HFF-Myc (cell line): ENCODE data around the gene MYO3B.
A peak's percentile ranks its signal among the peaks of the same experiment; 100 is the strongest.

Experiments used
- DNase-seq: peaks from one replicate; pipeline ENCODE4 v3.0.0-alpha.2; 2011; ENCODE audit warnings: low read depth; ENCODE audit errors: extremely low read depth
- H3K4me3 ChIP-seq: replicated peaks from 2 replicates; pipeline ENCODE4 v1.5.1; 2011; ENCODE audit warnings: low read depth, mild to moderate bottlenecking, control low read depth, low read length
- TF ChIP-seq, protein P1 (sequence below): IDR thresholded peaks from 2 replicates; pipeline ENCODE4 v1.5.1; 2012; ENCODE audit warnings: mild to moderate bottlenecking, low read depth, low read length, control low read depth; ENCODE audit errors: missing control alignments

Gene MYO3B

GRCh38 chr2:170229744-170230143 is 51.8 kb downstream of the MYO3B start:
- H3K4me3 ChIP-seq: no peak overlapping the region
- TF ChIP-seq, protein P1, sequence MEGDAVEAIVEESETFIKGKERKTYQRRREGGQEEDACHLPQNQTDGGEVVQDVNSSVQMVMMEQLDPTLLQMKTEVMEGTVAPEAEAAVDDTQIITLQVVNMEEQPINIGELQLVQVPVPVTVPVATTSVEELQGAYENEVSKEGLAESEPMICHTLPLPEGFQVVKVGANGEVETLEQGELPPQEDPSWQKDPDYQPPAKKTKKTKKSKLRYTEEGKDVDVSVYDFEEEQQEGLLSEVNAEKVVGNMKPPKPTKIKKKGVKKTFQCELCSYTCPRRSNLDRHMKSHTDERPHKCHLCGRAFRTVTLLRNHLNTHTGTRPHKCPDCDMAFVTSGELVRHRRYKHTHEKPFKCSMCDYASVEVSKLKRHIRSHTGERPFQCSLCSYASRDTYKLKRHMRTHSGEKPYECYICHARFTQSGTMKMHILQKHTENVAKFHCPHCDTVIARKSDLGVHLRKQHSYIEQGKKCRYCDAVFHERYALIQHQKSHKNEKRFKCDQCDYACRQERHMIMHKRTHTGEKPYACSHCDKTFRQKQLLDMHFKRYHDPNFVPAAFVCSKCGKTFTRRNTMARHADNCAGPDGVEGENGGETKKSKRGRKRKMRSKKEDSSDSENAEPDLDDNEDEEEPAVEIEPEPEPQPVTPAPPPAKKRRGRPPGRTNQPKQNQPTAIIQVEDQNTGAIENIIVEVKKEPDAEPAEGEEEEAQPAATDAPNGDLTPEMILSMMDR: no peak
- DNase-seq: no peak

GRCh38 chr2:170235860-170236679 is 58.1 kb downstream of the MYO3B start:
- DNase-seq: peak; percentile 49
- TF ChIP-seq, protein P1: peak; percentile 46

DNA sequence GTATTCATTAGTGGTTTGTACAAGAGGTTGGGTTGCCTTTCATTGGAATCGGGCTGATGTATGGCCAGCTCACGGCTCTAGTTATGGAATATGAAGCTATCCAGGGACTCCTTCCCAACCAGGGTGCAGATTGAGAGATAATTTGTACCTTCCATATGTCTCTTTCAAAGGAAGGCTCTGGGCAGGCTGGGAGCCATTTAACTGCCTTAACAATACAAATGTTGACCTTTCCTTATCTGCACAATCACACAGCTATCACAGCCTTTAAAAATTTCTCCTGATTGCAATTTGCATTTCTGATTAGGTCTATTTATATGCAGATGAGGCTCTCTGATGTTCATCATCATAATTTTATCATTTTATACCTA is 58.7 kb downstream of the MYO3B start:
- TF ChIP-seq, protein P1: no peak
- no peak for DNase-seq
- H3K4me3 ChIP-seq: no peak overlapping the region

More at GRCh38 chr2:170235860-170236679, 58.1 kb downstream of the MYO3B start:
- H3K4me3 ChIP-seq: no peak overlapping the region

GRCh38 chr2:170237572-170238120 is 59.7 kb downstream of the MYO3B start:
- TF ChIP-seq, protein P1: no peak

GRCh38 chr2:170238776-170239175 is 60.8 kb downstream of the MYO3B start:
- no peak overlapping the region for H3K4me3 ChIP-seq
- TF ChIP-seq, protein P1: no peak
- DNase-seq: no peak

More at GRCh38 chr2:170237572-170238120, 59.7 kb downstream of the MYO3B start:
- no peak for DNase-seq
- H3K4me3 ChIP-seq: no peak overlapping the region

DNA sequence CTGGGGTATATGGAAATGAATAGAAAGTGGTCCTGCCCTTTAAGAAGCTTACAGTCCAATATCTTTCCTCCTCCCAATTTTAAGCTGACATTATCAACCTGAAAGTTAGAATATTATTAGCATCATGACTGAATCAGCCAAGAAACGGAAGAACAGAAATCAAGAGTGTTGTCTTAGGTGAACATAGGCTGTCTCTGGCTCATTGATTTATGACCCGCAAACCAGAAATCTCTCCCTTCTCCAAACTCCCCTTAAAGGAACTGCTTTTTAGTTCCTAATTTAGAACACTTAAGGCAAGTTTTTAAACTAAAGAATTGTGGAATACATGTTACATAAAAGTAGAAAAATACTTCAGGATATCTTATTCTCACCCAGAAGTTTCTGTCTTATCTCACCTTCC is 62.7 kb downstream of the MYO3B start:
- TF ChIP-seq, protein P1: no peak

More for the DNA sequence above, 62.7 kb downstream of the MYO3B start:
- H3K4me3 ChIP-seq: no peak overlapping the region
- DNase-seq: no peak
